GM19351 (cell line): ENCODE results near the gene MYL6B.

Experiments
- ATAC-seq: cut with Tn5 transposase; IDR thresholded peaks from one replicate; pipeline ENCODE4 v1.9.1; 2021; ENCODE audit warnings: mild to moderate bottlenecking, moderate library complexity; ENCODE audit not compliant: unreplicated experiment

MYL6B gene

GRCh38 chr12:56121204-56121870, 31.1 kb upstream of the MYL6B start:
- no peak for ATAC-seq

GRCh38 chr12:56122637-56123036, 29.8 kb upstream of the MYL6B start:
- ATAC-seq: no peak

- no peak for ATAC-seq
Observed at GRCh38 chr12:56124133-56124532, 28.3 kb upstream of the MYL6B start.

GRCh38 chr12:56126732-56127239, 25.6 kb upstream of the MYL6B start:
- no peak for ATAC-seq

DNA sequence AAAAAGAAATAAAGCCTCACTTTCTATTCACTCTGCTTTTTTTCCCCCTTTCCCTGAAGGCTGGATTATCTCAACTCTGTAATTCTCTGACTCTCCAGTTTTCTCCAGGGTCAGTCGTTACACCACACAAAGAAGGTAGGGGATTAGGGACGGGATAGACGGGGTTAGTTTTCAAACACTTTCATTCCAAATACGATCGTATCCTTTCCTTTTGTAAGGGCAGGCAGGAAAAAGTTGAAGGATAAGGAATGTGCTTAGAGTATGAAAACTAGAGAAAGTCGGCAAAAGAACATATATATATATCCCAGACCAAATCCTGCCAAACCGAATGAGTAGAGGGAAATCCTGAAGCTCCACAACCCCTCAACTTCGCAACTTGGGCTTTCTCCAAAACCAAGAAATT, 24.9 kb upstream of the MYL6B start:
- no peak for ATAC-seq

DNA sequence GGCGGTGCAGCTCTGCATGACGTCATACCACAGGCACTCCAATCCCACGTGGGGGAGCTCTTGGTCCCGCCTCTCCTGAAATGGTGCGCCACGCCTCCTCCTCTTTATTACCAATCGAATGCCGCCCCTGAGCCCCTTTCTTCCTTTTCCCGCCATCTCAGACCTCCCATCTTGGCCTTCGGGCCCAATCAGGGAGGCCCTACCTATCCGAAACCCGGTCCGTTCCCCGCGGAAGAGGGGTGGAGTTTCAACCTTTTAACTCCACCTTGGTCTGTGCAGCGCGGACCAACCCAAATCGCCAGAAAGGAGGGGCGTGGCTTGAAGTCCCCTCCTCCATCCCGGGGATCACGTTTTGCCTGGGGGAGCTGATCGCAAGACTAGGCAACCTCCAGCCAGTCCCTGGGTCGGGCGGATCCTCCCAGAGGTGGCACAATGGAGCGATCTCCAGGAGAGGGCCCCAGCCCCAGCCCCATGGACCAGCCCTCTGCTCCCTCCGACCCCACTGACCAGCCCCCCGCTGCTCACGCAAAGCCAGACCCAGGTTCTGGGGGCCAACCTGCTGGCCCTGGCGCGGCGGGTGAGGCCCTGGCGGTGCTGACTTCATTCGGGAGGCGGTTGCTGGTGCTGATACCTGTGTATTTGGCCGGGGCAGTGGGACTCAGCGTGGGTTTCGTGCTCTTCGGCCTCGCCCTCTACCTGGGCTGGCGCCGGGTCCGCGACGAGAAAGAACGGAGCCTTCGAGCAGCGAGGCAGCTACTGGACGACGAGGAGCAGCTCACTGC, 24.3 kb upstream of the MYL6B start, which contains the start of gene ESYT1:
Gene ESYT1, plus strand, starts transcription at position 380 of the 782 bp plus-strand sequence. Its CDS starts 53 bp downstream, at position 433.
- peak; percentile 85 for ATAC-seq

GRCh38 chr12:56128670-56129205, 23.6 kb upstream of the MYL6B start:
- no peak for ATAC-seq

DNA sequence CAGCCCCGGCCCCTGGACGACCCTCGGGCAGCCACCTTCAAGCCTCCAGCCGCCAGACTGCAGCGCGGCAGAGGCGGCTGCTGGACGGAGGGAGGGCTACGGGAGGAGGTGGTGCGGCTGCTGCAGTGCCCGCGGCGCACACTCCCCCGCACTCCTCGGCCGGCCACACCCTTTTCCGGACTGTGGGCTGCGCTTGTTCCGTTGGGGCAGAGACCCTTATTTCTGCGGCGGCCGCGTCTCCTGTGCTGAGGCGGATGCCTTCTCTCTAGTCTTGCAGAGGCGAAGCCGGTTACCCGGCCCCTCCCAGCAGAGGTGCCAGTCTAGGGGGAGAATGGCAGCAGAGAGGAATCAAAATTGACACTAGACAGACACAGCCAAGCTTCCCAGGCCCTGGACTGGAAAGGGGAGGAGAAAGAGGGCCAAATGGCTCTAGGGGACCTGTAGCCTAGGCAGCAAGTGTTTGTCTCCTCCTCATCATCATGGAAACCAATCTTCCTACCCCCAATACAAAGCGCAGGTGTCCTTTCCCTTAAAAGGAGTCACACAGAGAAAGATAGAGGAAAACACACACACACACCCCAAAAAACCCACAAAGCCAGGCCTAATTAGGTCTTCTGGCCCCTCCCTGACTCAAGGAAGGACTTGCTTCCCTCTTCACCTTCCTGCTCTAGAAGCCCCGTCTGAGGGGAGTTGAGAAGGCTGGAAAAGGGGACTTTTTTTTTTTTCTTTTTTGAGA, 23.0 kb upstream of the MYL6B start:
- peak; percentile 28 for ATAC-seq

DNA sequence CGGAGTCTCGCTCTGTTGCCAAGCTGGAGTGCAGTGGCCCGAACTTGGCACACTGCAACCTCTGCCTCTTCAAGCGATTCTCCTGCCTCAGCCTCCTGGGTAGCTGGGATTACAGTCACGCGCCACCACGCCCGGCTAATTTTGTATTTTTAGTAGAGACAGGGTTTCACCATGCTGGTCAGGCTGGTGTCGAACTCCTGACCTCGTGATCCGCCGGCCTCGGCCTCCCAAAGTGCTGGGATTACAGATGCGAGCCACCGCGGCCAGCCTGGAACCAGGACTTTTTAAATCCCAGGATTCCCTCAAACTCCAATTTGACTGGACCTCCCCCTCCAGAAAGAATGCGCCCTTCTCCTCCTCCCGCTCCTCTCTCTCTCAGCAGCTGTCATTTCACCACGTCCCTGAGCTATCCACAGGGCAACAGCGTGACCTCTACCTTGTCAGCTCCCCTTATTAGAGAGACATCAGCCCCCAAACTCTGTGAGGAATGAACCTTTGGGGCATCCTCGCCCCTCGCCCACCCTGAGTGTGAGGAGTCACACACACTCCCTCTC, 22.4 kb upstream of the MYL6B start:
- no peak for ATAC-seq

GRCh38 chr12:56130876-56131275, 21.5 kb upstream of the MYL6B start:
- ATAC-seq: no peak

DNA sequence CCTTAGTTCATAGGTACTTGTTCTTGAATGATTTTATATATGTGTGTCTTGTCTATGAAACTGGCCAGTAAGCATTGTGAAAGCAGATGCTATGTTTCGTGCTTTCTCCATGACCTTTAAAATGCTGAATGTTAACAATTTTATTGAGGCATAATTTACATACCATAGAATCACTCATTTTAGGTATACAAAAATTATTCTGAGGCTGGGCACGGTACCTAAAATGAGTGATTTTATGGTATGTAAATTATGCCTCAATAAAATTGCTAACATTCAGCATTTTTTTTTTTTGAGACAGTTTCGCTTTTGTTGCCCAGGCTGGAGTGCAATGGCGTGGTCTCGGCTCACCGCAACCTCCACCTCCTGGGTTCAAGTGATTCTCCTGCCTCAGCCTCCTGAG, 17.5 kb upstream of the MYL6B start:
- ATAC-seq: no peak

DNA sequence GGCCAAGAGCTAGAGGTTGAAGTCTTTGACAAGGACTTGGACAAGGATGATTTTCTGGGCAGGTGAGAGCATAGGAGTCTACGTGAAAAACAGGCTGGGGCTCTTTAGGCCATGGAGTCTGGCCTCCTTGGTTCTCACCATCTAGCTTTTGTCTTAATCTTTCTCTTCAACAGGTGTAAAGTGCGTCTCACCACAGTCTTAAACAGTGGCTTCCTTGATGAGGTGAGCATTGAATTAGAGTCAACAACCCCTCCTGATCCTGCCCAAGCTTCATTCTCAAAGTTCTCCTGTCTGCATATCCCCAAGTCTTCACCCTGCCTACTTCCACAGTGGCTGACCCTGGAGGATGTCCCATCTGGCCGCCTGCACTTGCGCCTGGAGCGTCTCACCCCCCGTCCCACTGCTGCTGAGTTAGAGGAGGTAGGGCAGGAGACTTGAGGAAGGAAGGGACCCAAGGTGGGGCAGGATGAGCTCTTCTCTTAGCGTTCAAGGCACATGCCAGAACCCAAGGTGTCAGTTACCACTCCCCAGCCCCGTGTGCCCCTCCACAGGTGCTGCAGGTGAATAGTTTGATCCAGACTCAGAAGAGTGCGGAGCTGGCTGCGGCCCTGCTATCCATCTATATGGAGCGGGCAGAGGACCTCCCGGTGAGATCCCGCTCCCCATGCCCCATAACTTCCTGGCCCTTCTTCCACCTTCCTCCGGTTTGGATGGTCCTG, 14.4 kb upstream of the MYL6B start:
- no peak for ATAC-seq

DNA sequence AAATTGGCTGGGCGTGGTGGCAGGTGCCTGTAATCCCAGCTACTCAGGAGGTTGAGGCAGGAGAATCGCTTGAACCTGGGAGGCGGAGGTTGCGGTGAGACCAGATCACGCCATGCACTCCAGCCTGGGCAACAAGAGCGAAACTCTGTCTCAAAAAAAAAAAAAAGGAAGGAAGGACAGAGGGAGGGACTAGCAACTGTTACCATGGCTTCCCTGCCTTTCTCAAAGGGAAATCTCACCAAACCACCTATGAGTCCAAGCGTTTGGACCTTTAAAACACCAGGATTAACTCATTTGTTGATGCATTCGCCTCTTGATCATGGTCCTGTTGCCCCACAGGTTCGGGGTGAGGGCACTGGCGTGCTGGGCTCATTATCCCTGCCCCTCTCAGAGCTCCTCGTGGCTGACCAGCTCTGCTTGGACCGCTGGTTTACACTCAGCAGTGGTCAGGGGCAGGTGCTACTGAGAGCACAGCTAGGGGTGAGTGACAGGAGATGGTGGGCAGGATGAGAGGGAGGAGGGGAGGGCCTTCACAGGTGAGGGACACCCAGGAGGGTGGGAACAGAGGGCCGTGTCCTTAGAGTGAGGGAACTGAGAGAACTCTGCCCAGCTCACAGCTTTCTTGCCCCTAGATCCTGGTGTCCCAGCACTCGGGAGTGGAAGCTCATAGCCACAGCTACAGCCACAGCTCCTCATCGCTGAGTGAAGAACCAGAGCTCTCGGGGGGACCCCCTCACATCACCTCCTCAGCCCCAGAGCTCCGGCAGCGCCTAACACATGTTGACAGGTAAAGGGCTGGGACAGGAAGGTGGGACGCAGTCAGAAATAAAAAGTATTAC, 10.2 kb upstream of the MYL6B start:
- ATAC-seq: no peak

DNA sequence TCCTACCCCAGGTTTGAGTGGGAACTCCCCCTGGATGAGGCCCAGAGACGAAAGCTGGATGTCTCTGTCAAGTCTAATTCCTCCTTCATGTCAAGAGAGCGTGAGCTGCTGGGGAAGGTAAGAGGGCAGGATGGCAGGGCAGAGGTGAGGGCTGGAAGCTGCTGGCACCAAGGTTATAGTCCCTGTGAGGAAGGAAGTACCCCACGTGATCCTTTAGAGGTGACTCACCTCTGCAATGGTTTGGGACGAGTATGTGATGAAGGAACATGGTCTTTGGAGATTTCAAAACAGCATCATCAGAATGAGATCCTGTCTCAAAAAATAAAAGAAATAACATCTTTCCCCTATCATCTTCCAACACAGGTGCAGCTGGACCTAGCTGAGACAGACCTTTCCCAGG, 9.2 kb upstream of the MYL6B start:
- no peak for ATAC-seq

GRCh38 chr12:56143870-56144269, 8.5 kb upstream of the MYL6B start:
- ATAC-seq: no peak

DNA sequence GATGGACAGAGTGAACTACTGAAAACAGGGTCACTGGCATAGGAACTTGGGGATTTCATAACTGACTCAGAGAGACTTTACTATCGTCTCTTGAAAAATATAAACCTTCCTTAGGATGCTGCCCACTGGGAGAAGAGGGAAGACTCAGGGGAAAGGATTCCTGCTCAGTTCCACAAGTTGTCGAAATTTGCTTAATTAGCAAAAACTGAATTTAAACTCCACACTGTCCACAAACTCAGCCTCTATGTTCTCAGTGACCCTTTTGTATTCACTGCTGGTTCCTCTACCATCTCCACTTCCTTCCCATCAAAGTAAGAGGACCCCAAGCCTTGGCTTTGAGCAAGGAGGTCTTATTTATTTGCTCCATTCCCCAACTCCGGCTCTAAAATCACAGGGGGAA, 7.2 kb upstream of the MYL6B start:
- no peak for ATAC-seq

GRCh38 chr12:56146492-56147460, 5.6 kb upstream of the MYL6B start:
- no peak for ATAC-seq

- no peak for ATAC-seq
Observed at GRCh38 chr12:56150563-56150962, 1.8 kb upstream of the MYL6B start.
